NCI-H2196 treated with DMSO at 0.1 percent for 48 hours (cell line): ENCODE results near the gene PPP2R5B.
A peak's percentile ranks its signal among the peaks of the same experiment; 100 is the strongest.

ENCODE experiments used
- DNase-seq: peaks from one replicate; lab custom pipeline; 2025; ENCODE audit not compliant: unreplicated experiment; lab: John Stamatoyannopoulos, UW

Gene PPP2R5B

GRCh38 chr11:64928957-64929356 lies 4.5 kb downstream of the PPP2R5B start:
- no peak for DNase-seq

DNA sequence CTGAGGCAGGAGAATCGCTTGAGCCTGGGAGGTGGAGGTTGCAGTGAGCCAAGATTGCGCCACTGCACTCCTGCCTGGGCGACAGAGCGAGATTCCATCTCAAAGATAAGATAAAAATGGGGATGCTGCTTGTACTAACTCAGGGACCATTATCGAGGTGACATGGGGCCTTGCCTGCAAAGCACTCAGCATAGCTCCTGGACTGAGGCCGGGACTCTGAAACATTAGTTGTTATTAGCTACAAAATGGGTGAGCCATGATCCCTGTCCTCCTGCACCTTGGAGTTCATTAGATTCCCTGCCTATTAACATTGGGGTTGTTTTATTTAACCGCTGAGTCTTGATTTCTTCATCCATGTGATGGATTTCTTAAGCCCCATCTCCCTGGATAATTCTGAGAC lies 5.1 kb downstream of the PPP2R5B start:
- no peak for DNase-seq

- DNase-seq, result no peak
Measured at GRCh38 chr11:64930340-64930739, 5.9 kb downstream of the PPP2R5B start.

DNA sequence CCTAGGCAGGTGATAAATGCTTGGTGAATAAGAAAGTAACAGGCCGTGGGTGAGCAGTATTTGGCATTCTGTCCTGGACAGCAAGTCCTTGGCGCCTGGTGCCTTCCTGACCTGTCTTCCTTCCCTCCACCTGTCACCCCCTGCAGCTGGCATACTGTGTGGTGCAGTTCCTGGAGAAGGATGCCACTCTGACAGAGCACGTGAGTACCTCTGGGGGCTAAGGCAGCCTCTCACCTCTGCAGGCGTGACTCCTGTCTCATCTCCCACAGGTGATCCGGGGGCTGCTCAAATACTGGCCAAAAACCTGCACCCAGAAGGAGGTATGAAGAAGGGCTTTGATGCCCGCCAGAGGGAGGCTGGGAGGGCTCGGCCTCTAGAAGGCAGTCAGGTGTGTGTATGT lies 6.8 kb downstream of the PPP2R5B start:
- no peak for DNase-seq

GRCh38 chr11:64932324-64932723 lies 7.8 kb downstream of the PPP2R5B start:
- no peak for DNase-seq

GRCh38 chr11:64933213-64933934 lies 8.9 kb downstream of the PPP2R5B start:
- no peak for DNase-seq

GRCh38 chr11:64933935-64934681 lies 9.6 kb downstream of the PPP2R5B start:
- no peak for DNase-seq

- DNase-seq, result no peak
Measured at GRCh38 chr11:64934682-64935358, 10.3 kb downstream of the PPP2R5B start.

DNA sequence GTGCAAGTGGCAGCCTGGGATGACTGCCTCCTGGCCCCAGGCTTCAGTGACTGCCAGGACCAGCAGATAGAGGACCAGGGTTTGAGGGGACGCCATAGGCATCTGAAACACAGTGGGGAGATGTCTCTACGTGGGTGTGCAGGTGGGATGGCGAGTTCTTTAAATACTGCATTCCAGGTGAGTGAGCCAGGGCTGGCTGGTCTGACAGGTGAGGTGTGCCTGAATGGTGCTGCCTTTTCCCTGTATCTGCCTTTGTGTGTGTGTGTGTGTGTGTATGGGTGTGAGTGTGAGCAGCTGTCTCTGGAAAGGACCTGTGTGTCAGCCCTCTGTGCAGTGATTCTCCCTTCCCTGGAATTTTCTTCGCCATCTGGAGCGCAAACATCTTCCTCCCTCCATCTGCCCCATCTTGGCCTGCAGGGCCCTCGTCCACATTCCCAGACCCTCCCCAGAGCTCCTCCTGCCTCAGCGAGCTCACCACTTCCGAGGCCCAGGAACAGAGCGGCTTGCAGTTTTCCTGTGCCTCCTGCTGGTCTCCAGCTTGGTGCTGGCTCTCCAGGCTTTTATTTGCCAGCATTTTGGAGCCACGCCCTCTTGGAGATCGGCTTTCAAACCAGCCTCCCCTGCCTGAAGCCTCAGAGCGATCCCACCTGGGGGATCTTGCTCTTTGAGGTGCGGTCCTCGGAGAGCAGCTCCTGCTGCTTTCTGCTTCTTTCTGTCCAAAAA lies 11.0 kb downstream of the PPP2R5B start, which contains the start of gene GPHA2:
Gene GPHA2 (minus strand): TSS at position 535 of the 723 bp plus-strand sequence. CDS start 433 bp downstream, at position 102.
- DNase-seq, result peak; percentile 4

DNA sequence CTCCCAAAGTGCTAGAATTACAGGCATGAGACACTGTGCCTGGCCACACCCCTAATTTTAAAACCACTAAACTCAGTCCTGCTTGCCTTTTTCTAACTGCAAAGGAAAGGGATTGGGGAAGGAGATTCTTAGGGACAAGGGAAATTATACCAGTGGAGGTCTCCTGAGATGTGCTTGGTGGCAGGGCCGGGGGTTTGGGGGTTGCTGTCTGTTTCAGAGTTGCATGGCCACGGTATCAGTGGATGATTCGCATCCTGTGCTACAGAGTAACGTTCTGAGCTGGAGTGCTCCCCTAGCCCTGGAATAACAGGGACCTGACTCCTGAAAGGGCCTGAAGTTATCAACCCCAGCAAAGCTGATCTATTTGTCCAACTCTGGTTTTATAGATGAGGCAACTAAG lies 12.1 kb downstream of the PPP2R5B start:
- DNase-seq, result no peak

DNA sequence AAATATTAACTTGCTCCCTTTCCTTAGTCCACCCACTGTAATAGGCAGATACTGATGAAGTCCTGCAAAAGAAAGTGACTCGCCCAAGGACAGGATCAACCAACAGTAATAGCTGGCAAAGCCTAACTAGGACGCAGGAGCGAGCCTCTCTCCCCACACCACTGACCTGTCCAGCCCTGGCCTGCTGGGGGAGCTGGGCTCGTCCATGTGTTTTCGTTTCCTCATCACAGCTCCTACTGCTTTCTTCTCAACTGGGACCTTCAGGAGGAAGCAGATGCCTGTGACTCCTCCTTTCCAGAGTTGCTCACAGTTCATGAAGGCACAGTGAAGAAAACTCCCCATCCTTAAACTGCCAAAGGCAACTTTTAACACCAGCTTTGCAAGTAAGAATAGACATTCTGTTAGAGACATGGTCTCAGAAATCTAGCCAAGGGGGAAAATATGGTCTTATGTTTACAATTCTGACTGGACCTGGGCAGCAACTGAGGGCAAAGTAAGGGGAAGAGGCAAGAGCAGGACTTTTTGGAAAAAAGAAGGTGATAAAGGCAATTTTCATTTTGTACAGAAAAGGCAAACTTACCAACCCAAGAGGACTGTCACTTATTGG lies 22.8 kb downstream of the PPP2R5B start:
- no peak for DNase-seq

DNA sequence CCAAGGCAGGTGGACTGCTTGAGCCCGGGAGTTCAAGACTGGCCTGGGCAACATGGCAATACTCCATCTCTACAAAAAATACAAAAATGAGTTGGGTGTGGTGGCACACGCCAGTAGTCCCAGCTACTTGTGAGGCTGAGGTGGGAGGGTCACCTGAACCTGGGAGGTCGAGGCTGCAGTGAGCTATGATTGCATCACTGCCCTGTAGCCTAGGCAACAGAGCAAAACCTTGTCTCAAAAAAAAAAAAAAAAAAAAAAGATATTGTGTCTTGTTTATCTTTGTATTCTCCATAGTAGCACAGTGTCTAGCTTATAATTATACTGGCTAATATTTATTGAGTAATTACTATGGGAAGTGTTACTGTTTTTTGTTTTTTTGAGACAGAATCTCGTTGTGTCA lies 27.0 kb downstream of the PPP2R5B start:
- no peak for DNase-seq

- DNase-seq, result no peak
Measured at GRCh38 chr11:64954201-64954600, 29.7 kb downstream of the PPP2R5B start.

GRCh38 chr11:64959498-64959897 lies 35.0 kb downstream of the PPP2R5B start:
- DNase-seq, result no peak

DNA sequence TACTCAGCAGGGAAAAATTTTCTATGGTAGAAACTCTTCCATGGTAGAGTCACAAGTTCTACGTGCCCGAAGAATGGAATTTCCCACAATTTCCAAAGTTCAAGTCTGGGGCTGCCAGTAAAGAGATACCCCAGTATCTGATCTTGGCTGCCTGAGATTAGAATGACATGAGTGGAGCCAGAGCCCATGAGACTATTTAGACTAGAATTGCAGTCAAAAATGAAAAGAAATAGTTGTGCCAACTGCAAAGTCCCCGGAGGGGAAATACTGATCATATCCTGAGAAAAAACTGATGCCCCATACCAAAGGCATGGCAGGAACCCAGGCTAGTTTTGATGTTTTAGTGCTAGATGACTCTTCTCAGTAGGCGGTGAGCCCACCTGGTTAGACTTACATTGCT lies 36.2 kb downstream of the PPP2R5B start:
- no peak for DNase-seq

DNA sequence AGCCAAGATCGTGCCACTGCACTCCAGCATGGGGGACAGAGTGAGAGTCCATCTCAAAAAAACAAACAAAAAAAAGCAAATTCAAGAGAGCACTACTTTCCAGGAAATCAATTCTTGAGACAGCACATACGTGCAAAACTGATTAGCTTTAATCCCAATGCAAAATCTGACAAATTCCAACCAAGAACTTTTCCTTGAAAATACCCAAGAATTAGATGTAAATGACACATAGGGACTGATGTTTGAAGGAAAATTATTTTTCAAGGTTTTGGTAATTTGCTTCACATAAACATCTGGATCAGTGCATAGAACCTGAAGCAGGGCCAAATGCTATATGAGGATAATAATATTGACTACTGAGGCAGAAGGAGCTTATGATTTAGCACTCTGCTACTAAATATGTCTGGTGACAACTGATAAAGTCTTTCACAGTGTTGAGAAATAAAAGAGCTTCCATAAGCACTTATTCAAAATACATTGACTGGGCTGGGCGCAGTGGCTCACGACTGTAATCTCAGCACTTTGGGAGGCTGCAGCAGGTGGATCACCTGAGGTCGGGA lies 38.7 kb downstream of the PPP2R5B start:
- no peak for DNase-seq

- DNase-seq, result no peak
Measured at GRCh38 chr11:64967375-64967774, 42.9 kb downstream of the PPP2R5B start.

DNA sequence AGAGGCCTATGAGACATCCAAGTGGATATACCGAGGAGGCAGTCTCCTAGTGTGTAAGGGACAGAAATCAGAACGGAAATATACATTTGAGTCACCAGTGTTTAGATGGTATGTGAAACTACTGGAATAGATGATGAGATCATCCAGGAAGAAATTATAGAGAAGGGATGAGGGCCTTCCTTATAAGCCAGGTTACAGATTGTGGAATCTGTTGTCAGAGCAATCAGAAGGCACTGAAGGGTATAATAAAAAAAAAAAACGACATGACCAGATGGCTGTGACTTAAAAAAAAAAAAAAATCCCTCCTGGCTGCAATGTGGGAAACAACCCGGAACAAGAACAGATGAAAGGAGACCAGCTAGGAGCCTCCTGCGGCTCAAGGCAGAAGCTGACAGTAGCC lies 44.7 kb downstream of the PPP2R5B start:
- no peak for DNase-seq

- DNase-seq, result no peak
Measured at GRCh38 chr11:64970731-64971151, 46.3 kb downstream of the PPP2R5B start.

DNA sequence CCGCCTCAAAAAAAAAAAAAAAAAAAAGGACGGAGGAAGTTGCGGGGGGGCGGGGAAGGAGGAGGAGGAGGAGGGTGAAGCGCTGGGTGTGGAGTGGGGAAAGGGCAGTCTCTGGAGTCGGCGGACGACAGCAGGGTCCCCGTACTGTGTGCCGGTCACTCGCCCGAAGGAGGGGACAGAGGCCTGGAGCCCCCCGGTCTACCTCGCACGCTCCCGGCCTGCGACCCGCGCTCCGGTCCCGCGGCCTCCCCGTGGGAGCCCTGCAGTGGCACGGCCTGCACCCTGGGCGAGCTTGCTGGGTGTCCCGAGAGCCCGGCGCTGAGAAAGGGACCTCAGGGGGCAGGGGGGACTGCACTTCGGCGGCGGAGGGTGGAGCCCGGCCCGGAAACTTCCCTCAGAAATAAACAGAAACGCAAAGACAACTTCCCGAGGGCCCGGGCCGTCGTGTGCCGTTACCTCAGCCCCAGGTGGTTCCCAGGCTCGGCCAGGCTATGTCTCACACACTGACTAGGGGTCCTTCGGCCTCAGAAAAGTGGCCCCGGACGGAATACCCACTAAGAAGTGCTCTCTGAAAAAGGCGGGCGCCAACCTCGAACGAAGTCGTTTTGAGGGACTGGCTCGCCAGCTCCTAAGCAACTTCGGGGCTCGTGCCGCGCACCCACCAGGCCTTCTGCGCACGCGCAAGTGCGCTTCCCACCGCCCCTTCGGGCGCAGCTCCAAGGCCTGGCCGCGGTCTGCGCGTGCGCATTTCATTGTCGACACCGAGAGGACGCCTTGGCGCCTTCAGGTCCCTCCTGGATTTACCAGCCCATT lies 47.1 kb downstream of the PPP2R5B start, which contains the start of gene MAJIN:
Gene MAJIN (minus strand): TSS at position 688 of the 813 bp plus-strand sequence. CDS start 12,703 bp downstream, outside the sequence.
- DNase-seq, result no peak
